Body of pancreas (tissue), 4 donors: ENCODE results near the gene NID2.

Experiments used
- POLR2A ChIP-seq, 3 donors: fragments of 450-650 bp; IDR thresholded peaks; one replicate each; pipeline ENCODE4 v1.6.1; 2016; ENCODE audit warnings: antibody characterized with exemption in 3 of 3, mild to moderate bottlenecking in 2 of 3
- TF ChIP-seq, protein P1 (sequence below), 7 experiments: fragments of 450-650 bp in 4 of 7; fragments of 200-600 bp in 3 of 7; sonication (generic) in 3 of 7; IDR thresholded peaks; one replicate each; pipeline ENCODE4 v1.5.1; 2016 to 2019; ENCODE audit warnings: antibody characterized with exemption in 7 of 7

DNA sequence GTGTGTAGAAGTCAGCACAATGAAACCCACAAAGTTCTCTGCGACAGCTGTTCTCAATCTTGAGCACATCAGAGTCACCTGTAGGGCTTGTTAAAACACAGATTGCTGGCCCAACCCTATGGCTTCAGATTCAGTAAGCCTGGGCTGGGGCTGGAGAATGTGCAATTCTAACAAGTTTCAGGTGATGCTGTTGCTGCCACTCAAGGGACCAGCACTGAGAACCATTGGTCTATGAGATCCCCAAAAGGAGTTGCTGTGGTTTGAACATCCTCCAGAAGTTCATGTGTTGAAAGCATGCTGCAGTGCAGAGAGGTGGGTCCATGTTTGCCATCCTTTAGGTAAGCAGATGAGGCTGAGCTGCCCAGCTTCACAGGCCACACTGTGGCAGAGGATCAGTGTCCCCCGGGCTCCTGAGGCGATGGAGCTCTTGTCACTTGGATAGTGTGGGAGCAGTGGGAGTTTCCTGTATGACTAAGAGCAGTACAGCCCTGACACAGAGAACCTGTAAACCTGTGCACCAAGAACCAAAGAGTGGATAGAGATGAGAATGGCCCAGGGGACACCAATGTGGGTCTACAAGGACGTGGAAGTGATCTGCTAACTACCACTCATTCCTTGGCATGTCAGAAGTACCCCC, 87.5 kb downstream of the NID2 start:
- TF ChIP-seq, protein P1, sequence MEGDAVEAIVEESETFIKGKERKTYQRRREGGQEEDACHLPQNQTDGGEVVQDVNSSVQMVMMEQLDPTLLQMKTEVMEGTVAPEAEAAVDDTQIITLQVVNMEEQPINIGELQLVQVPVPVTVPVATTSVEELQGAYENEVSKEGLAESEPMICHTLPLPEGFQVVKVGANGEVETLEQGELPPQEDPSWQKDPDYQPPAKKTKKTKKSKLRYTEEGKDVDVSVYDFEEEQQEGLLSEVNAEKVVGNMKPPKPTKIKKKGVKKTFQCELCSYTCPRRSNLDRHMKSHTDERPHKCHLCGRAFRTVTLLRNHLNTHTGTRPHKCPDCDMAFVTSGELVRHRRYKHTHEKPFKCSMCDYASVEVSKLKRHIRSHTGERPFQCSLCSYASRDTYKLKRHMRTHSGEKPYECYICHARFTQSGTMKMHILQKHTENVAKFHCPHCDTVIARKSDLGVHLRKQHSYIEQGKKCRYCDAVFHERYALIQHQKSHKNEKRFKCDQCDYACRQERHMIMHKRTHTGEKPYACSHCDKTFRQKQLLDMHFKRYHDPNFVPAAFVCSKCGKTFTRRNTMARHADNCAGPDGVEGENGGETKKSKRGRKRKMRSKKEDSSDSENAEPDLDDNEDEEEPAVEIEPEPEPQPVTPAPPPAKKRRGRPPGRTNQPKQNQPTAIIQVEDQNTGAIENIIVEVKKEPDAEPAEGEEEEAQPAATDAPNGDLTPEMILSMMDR (IDR thresholded peaks at IDR 0.05) = no peak
- TF ChIP-seq POLR2A (IDR thresholded peaks at IDR 0.05) = no peak
